Umbilical cord (tissue), 2 donors: Measurements from ENCODE around the gene GPRIN1. TPM values are rescaled to one million over a fixed set of nuclear protein-coding genes. Genes with fewer than 3 reads are reported as not detected.

Source experiments
- DNase-seq: peaks from one replicate; pipeline ENCODE4 v3.0.0-alpha.2; 2015; ENCODE audit warnings: low spot score
- total RNA-seq: library from RNA; depleted of rRNA; stranded (reverse); fragments of >200 nt; gene quantifications from one replicate; pipeline ENCODE4 v1.2.3, GENCODE V29; 2014; ENCODE audit warnings: low replicate concordance; ENCODE audit not compliant: insufficient read depth

The GPRIN1 gene
- total RNA-seq, 1 donor from 2014 or later, result 0.72 TPM

- no peak for DNase-seq
These were observed 33.7 kb upstream of the GPRIN1 start for GRCh38 chr5:176643491-176644219.

- no peak for DNase-seq
These were observed 32.9 kb upstream of the GPRIN1 start for GRCh38 chr5:176642675-176643490.

- DNase-seq, result no peak
These were observed 30.7 kb upstream of the GPRIN1 start for GRCh38 chr5:176640616-176641015.

- no peak for DNase-seq
These were observed 30.0 kb upstream of the GPRIN1 start for GRCh38 chr5:176639981-176640380.

- no peak for DNase-seq
These were observed 29.3 kb upstream of the GPRIN1 start for GRCh38 chr5:176639208-176639607.

GRCh38 chr5:176638437-176638836 lies 28.5 kb upstream of the GPRIN1 start:
- DNase-seq, result no peak

- DNase-seq, result no peak
These were observed 27.6 kb upstream of the GPRIN1 start for GRCh38 chr5:176637556-176637955.

- DNase-seq, result no peak
These were observed 26.5 kb upstream of the GPRIN1 start for GRCh38 chr5:176636426-176636825.

GRCh38 chr5:176633598-176633997 lies 23.6 kb upstream of the GPRIN1 start:
- DNase-seq, result no peak

GRCh38 chr5:176632745-176633144 lies 22.8 kb upstream of the GPRIN1 start:
- no peak for DNase-seq

- no peak for DNase-seq
These were observed 21.6 kb upstream of the GPRIN1 start for GRCh38 chr5:176631383-176632200.

GRCh38 chr5:176630681-176631222 lies 20.8 kb upstream of the GPRIN1 start:
- DNase-seq, result no peak

GRCh38 chr5:176629853-176630680 lies 20.1 kb upstream of the GPRIN1 start, which contains the start of the genes EIF4E1B and SNCB:
Gene EIF4E1B (plus strand): TSS chr5:176630675. CDS start chr5:176642788, 12,113 bp downstream.
Gene SNCB (minus strand): TSS chr5:176630534. CDS start chr5:176629654, 880 bp downstream.
- DNase-seq, result peak; percentile 55

- no peak for DNase-seq
These were observed 19.4 kb upstream of the GPRIN1 start for GRCh38 chr5:176629317-176629852.

- no peak for DNase-seq
These were observed 18.7 kb upstream of the GPRIN1 start for GRCh38 chr5:176628406-176629228.

GRCh38 chr5:176627582-176627981 lies 17.6 kb upstream of the GPRIN1 start:
- DNase-seq, result no peak

- no peak for DNase-seq
These were observed 16.9 kb upstream of the GPRIN1 start for GRCh38 chr5:176626876-176627236.

GRCh38 chr5:176625966-176626875 lies 16.3 kb upstream of the GPRIN1 start:
- DNase-seq, result no peak
